Subcutaneous adipose tissue (tissue), 4 donors: Measurements from ENCODE around the gene KLHL21. TPM values are rescaled to one million over a fixed set of nuclear protein-coding genes. Genes with fewer than 3 reads are reported as not detected.

Experiments
- total RNA-seq, 4 donors: library from RNA; depleted of rRNA; stranded (reverse); fragments of >200 nt; gene quantifications; one replicate each; pipeline ENCODE4 v1.1.0, GENCODE V29; 2016
- TF ChIP-seq, protein P1 (sequence below): fragments of 450-650 bp; IDR thresholded peaks from one replicate; pipeline ENCODE4 v1.5.1; 2016; ENCODE audit warnings: low read depth, mild to moderate bottlenecking, control low read depth, antibody characterized with exemption, moderate library complexity

KLHL21 gene
- total RNA-seq, 4 donors from 2014 or later: 21.2 to 123 (median 47.2) TPM

DNA sequence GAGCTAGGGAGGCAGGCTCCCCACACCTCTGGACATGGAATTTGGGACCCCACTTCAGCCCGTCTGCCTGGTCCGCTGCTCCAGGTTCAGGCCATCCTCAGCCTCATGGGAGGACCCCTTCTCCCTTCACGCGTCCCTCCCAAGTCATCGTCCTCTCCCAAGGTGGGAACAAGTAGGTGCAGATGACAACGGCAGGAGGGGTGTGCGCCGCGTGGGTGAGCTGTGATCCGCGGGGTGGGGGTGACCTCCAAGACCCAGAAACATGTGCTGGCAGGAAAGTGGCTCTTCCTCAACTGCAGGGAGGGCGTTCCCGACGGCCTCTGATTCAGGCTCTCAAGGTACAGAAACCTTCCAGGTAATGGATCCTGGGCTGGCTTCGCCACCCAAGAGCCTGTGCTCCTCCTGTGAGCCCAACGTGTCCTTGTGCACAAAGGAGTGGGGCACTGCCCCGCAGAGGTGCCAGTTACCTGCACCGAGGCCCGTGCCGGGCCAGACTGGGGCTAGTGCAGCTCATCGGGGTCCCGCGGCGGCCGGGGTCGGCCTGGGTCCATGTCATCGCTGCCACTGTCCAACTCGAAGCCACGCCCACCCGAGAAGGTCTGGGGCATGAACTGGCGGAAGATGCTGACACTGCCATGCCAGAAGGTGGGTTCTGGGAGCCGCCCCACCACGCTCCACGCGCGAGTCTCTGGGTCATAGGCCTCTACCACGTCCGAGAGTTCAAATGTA lies 9.6 kb downstream of the KLHL21 start:
- TF ChIP-seq, protein P1, sequence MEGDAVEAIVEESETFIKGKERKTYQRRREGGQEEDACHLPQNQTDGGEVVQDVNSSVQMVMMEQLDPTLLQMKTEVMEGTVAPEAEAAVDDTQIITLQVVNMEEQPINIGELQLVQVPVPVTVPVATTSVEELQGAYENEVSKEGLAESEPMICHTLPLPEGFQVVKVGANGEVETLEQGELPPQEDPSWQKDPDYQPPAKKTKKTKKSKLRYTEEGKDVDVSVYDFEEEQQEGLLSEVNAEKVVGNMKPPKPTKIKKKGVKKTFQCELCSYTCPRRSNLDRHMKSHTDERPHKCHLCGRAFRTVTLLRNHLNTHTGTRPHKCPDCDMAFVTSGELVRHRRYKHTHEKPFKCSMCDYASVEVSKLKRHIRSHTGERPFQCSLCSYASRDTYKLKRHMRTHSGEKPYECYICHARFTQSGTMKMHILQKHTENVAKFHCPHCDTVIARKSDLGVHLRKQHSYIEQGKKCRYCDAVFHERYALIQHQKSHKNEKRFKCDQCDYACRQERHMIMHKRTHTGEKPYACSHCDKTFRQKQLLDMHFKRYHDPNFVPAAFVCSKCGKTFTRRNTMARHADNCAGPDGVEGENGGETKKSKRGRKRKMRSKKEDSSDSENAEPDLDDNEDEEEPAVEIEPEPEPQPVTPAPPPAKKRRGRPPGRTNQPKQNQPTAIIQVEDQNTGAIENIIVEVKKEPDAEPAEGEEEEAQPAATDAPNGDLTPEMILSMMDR: no peak

DNA sequence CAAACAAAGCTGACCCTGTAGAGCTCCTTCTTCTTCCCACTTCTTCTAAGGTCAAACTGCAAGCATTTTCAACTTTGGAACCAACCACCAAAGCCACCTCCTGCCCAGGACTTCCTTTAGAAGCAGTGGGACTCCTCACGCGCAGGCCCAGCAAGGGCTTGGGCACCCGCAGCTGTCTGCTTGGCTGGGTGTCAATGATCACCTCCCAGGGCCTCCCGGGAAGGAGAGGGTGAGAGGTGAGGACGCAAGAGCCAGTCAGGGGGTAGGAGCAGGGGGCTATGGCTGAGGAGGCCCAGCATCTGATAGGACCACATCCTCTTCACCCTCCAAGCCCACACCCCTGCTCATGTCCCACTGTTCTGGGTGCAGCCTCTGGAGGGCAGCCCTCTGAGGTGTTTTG lies 10.2 kb downstream of the KLHL21 start:
- TF ChIP-seq, protein P1: no peak

DNA sequence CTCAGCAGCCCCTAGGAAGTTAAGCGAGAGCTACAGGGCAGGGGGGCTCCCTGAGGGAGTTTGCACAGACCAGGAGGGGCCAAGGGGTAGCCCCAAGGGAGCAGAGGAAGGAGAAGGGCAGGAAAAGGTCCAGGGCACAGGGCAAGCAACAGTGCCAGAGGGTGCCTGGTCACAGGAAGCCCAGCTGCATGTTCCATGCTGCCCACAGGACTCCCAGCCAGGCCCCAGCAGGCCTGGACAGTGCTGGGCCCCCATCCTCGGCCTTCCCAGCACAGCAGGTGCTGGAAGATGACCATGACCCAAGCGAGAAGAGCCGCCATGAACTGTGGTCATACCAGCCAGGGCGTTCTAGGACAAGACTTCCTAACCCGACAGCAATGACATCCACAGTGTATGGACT lies 11.0 kb downstream of the KLHL21 start:
- TF ChIP-seq, protein P1: no peak

DNA sequence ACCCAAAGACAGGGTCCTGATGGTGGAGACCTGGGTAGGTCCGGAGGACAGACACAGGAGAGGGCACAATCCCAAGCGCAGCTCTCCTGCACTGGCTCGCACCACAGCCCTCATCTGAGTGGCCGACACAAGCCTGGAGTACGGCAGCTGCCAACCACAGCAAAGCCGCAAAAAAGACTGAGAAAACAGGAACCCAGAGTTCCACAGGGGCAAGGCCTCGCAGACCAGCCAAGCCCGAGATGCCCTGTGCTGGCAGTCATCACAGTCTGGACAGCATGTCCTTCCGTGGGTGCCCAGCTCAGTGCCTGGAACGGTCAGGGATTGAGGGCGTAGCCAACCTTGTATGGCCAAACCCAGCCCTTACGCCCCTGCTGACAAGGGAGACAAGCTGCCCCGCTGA lies 11.4 kb downstream of the KLHL21 start:
- TF ChIP-seq, protein P1: no peak

DNA sequence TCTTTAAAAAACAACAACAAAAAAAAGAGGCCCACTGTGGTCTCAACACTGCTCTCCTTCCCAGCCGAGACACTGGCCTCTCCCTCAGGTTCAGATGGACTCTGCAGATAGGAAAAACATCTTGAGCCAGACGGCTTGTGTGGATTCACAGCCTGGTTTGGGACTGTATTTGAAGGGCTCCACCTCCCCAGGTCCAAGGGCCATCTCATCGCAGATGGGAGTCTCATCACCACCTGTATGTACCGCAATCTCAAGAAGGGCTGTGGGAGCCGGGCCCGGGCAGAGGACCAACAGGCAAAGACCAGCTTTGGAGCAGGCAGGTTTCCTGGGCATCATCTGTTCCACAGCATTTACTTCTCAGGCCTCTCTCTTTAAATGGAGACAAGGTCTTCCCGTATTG lies 12.6 kb downstream of the KLHL21 start:
- TF ChIP-seq, protein P1: no peak

DNA sequence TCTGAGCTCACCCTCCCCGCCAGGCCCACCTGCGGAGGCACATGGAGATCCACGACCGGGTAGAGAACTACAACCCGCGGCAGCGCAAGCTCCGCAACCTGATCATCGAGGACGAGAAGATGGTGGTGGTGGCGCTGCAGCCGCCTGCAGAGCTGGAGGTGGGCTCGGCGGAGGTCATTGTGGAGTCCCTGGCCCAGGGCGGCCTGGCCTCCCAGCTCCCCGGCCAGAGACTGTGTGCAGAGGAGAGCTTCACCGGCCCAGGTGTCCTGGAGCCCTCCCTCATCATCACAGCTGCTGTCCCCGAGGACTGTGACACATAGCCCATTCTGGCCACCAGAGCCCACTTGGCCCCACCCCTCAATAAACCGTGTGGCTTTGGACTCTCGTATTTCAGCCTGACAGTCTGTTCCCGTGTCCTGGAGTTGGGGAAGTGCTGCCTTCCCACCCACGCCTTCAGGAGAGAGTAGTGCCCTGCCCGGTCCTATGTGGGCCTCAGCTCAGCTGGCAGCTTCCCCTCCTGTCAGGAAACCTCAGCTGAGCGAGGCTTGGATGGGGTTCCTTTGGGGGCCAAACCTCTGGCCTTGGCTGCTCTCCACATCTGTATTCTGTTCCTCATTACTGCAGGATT lies 13.7 kb downstream of the KLHL21 start:
- TF ChIP-seq, protein P1: no peak

DNA sequence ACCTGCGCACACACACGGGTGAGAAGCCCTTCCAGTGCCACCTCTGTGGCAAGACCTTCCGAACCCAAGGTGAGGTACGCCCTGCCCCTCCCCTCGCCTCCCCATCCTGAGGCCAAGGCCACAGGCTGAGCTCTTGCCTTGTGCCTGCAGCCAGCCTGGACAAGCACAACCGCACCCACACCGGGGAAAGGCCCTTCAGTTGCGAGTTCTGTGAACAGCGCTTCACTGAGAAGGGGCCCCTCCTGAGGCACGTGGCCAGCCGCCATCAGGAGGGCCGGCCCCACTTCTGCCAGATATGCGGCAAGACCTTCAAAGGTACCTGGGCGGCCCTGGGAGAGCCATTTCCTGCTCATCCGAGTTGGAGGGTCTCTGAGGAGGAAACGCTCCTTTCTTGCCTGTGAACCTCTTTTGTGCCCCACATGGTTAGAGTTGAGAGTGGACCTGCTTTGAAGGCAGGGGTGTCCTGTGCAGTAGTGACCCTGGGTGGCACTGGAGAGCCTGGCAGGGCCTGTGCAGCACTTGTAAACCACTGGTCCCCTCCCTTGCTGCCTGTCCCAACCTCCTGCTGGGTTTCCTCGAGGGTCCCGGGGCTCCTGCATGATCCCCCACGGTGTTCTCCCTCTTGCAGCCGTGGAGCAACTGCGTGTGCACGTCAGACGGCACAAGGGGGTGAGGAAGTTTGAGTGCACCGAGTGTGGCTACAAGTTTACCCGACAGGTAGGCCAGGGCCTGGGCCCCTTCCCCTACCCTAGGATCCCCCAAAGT lies 14.4 kb downstream of the KLHL21 start:
- TF ChIP-seq, protein P1: no peak
